HCT116 (cell line): ENCODE data around the gene ZP1. TPM values are rescaled to one million over a fixed set of nuclear protein-coding genes. Genes with fewer than 3 reads are reported as not detected.

Experiments used
- ATAC-seq: fragments of 200-7000 bp; cut with Tn5 transposase; 2 replicates; pipeline ENCODE4 v1.9.1; 2020; ENCODE audit warnings: mild to moderate bottlenecking, moderate library complexity
- BruUV-seq: library from RNA; stranded (reverse); fragments of 400-500 nt; replicated peaks from 2 replicates; lab custom pipeline; 2021; lab: Mats Ljungman, UMichigan
- CTCF ChIA-PET: fragments of 300-600 bp; sonication (Branson Sonifier 250); formaldehyde crosslinking; loops from one replicate; lab custom pipeline; 2021; ENCODE audit warnings: antibody characterized with exemption; lab: Charles Lee
- POLR2A ChIA-PET: fragments of 300-600, 350-600 bp; sonication (Branson Sonifier 250); formaldehyde crosslinking; loops from one replicate; lab custom pipeline; 2021; ENCODE audit warnings: antibody characterized with exemption; lab: Charles Lee
- RAD21 ChIA-PET, 2 experiments: fragments of 300-600 bp; sonication (Branson Sonifier 250); formaldehyde crosslinking; loops; one replicate each; lab custom pipeline; 2023; ENCODE audit warnings: low total read pairs in 2 of 2; ENCODE audit not compliant: uncharacterized antibody in 2 of 2, unreplicated experiment in 2 of 2, low non-redundant PET in 1 of 2; lab: Charles Lee
- DNase-seq: peaks from one replicate; pipeline ENCODE4 v3.0.0-alpha.2; 2010; ENCODE audit warnings: low read depth, low spot score
- H2AFZ ChIP-seq: fragments of 200-600 bp; shearing (Covaris generic), sonication (generic); 2 replicates; pipeline ENCODE4 v1.6.1; 2017; ENCODE audit warnings: low read depth, mixed run types, mixed read lengths, antibody characterized with exemption, low read length; ENCODE audit not compliant: poor library complexity, severe bottlenecking
- H3K27ac ChIP-seq: 2 replicates; pipeline ENCODE4 v1.5.1; 2012; ENCODE audit warnings: low read depth, low read length
- H3K27me3 ChIP-seq: fragments of 200-600 bp; sonication (generic); 2 replicates; pipeline ENCODE4 v1.6.1; 2016; ENCODE audit warnings: mixed run types, low read length, mixed read lengths; ENCODE audit not compliant: insufficient read depth
- H3K36me3 ChIP-seq, 2 experiments: fragments of 200-500 bp in 1 of 2; fragments of 200-600 bp in 1 of 2; sonication (Bioruptor generic) in 1 of 2; sonication (generic) in 1 of 2; 2 replicates each; pipeline versions ENCODE4 v1.5.1 to v1.6.1; 2014 to 2016; ENCODE audit warnings: low read length in 2 of 2, inconsistent platforms in 1 of 2, mixed read lengths in 1 of 2, mixed run types in 1 of 2; ENCODE audit not compliant: insufficient read depth in 2 of 2, control insufficient read depth in 1 of 2
- H3K4me1 ChIP-seq, 2 experiments: fragments of 200-600 bp in 1 of 2; sonication (generic) in 1 of 2; 2 replicates each; pipeline versions ENCODE4 v1.5.1 to v1.6.1; 2012 to 2017; ENCODE audit warnings: low read length in 2 of 2, inconsistent platforms in 1 of 2, mild to moderate bottlenecking in 1 of 2, mixed read lengths in 1 of 2, mixed run types in 1 of 2, moderate library complexity in 1 of 2; ENCODE audit not compliant: insufficient read depth in 2 of 2, control insufficient read depth in 1 of 2
- H3K4me2 ChIP-seq: fragments of 200-600 bp; sonication (generic); 2 replicates; pipeline ENCODE4 v1.6.1; 2017; ENCODE audit warnings: mixed run types, low read length, mixed read lengths
- H3K4me3 ChIP-seq, 2 experiments: fragments of 200-600 bp in 1 of 2; sonication (generic) in 1 of 2; replicated peaks in 1 of 2; 2 replicates each; pipeline ENCODE4 v1.5.1; 2011 to 2016; ENCODE audit warnings: low read length in 2 of 2, control low read depth in 1 of 2, low read depth in 1 of 2, mild to moderate bottlenecking in 1 of 2, mixed read lengths in 1 of 2, mixed run types in 1 of 2
- H3K79me2 ChIP-seq: fragments of 200-600 bp; sonication (generic); 2 replicates; pipeline ENCODE4 v1.6.1; 2017; ENCODE audit warnings: mild to moderate bottlenecking, mixed run types, low read length, moderate library complexity, mixed read lengths; ENCODE audit not compliant: insufficient read depth
- H3K9ac ChIP-seq: fragments of 200-600 bp; sonication (generic); 2 replicates; pipeline ENCODE4 v1.6.1; 2016; ENCODE audit warnings: low read length, mixed read lengths
- H3K9me2 ChIP-seq: fragments of 200-600 bp; sonication (generic), shearing (Covaris generic); 2 replicates; pipeline ENCODE4 v1.6.1; 2017; ENCODE audit warnings: mixed run types, mild to moderate bottlenecking, moderate library complexity; ENCODE audit not compliant: insufficient read depth
- H3K9me3 ChIP-seq, 2 experiments: fragments of 200-500 bp in 1 of 2; fragments of 200-600 bp in 1 of 2; sonication (Bioruptor generic) in 1 of 2; sonication (generic) in 1 of 2; 2 replicates each; pipeline ENCODE4 v1.6.1; 2014 to 2017; ENCODE audit warnings: low read length in 2 of 2, mixed read lengths in 2 of 2, inconsistent platforms in 1 of 2, low read depth in 1 of 2, mild to moderate bottlenecking in 1 of 2, mixed run types in 1 of 2, moderate library complexity in 1 of 2; ENCODE audit not compliant: control insufficient read depth in 1 of 2, insufficient read depth in 1 of 2
- H4K20me1 ChIP-seq: fragments of 200-600 bp; sonication (generic), shearing (Covaris generic); 2 replicates; pipeline ENCODE4 v1.6.1; 2017; ENCODE audit warnings: mixed run types, mild to moderate bottlenecking, moderate library complexity; ENCODE audit not compliant: insufficient read depth
- ATF3 ChIP-seq: IDR thresholded peaks from 2 replicates; pipeline ENCODE4 v1.6.1; 2012
- CBX3 ChIP-seq: IDR thresholded peaks from 2 replicates; pipeline ENCODE4 v1.6.1; 2012; ENCODE audit warnings: low read depth
- CEBPB ChIP-seq: IDR thresholded peaks from 2 replicates; pipeline ENCODE4 v1.6.1; 2012; ENCODE audit warnings: low read depth
- EGR1 ChIP-seq: IDR thresholded peaks from 2 replicates; pipeline ENCODE4 v1.6.1; 2012; ENCODE audit warnings: low read depth
- ELF1 ChIP-seq: IDR thresholded peaks from 2 replicates; pipeline ENCODE4 v1.6.1; 2012; ENCODE audit warnings: low read depth, borderline replicate concordance
- EZH2 ChIP-seq: fragments of 200-600 bp; sonication (generic); IDR thresholded peaks from 2 replicates; pipeline ENCODE4 v1.6.1; 2017; ENCODE audit warnings: antibody characterized with exemption, mixed run types
- EZH2phosphoT487 ChIP-seq: fragments of 200-600 bp; IDR thresholded peaks from 2 replicates; pipeline ENCODE4 v1.6.1; 2018; ENCODE audit warnings: antibody characterized with exemption, borderline replicate concordance
- JUND ChIP-seq: IDR thresholded peaks from 2 replicates; pipeline ENCODE4 v1.6.1; 2012
- POLR2A ChIP-seq: IDR thresholded peaks from 2 replicates; pipeline ENCODE4 v1.7.0; 2011; ENCODE audit warnings: borderline replicate concordance; ENCODE audit not compliant: insufficient read depth, insufficient read length; ENCODE audit errors: extremely low read depth
- POLR2AphosphoS5 ChIP-seq: IDR thresholded peaks from 2 replicates; pipeline ENCODE4 v1.6.1; 2011; ENCODE audit warnings: mild to moderate bottlenecking, low read depth, low read length, moderate library complexity
- RAD21 ChIP-seq: IDR thresholded peaks from 2 replicates; pipeline ENCODE4 v1.6.1; 2012; ENCODE audit warnings: low read depth, mild to moderate bottlenecking
- SP1 ChIP-seq: IDR thresholded peaks from 2 replicates; pipeline ENCODE4 v1.6.1; 2012; ENCODE audit warnings: low read depth
- SRF ChIP-seq: IDR thresholded peaks from 2 replicates; pipeline ENCODE4 v1.6.1; 2012; ENCODE audit warnings: low read depth
- YY1 ChIP-seq: IDR thresholded peaks from 2 replicates; pipeline ENCODE4 v1.6.1; 2011; ENCODE audit warnings: low read length, low read depth, moderate library complexity, mild to moderate bottlenecking; ENCODE audit not compliant: insufficient replicate concordance; ENCODE audit errors: extremely low read depth
- ZFX ChIP-seq: fragments of 450-650 bp; IDR thresholded peaks from 2 replicates; pipeline ENCODE4 v1.6.1; 2017
- intact Hi-C: fragments of 100-400 bp; cut with micrococcal nuclease; formaldehyde crosslinking; loops from 2 replicates; pipeline ENCODE4 v1.10.0; 2022
- total RNA-seq: library from RNA; stranded (reverse); gene quantifications from one replicate; pipeline ENCODE4 v1.2.1, GENCODE V29; 2021; ENCODE audit not compliant: unreplicated experiment
- TF ChIP-seq, protein P1 (sequence below): IDR thresholded peaks from 2 replicates; pipeline ENCODE4 v1.6.1; 2012
- TF ChIP-seq, protein P2 (sequence below): IDR thresholded peaks from 2 replicates; pipeline ENCODE4 v1.6.1; 2012; ENCODE audit warnings: low read depth
- TF ChIP-seq, protein P3 (sequence below): IDR thresholded peaks from 2 replicates; pipeline ENCODE4 v1.6.1; 2011; ENCODE audit warnings: mild to moderate bottlenecking, low read length, moderate library complexity; ENCODE audit not compliant: insufficient replicate concordance; ENCODE audit errors: extremely low read depth

The ZP1 gene
- total RNA-seq, 1 experiment from 2014 or later: not detected

DNA sequence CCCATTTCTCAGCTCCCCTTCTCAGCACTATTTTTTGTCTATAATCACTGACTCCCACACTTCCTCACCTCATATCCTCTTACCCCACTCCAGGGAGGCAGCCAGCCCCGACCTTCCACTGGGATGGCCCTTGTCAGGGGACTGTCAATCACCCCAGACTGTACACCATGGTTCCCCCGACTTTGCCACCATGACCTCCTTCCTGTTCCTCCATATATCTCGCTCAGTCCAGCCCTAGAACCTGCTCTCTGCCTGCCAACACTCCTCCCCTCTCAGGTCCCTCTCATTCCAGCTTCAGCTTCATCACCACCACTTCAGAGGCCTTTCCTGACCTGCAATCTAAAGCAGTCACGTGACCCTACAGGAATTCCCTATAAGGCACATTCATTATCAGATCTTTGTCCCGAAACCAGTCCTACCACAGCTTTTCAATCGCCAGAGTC, 22.5 kb downstream of the ZP1 start:
- ATAC-seq (no peak), DNase-seq (no peak)
- Histone ChIP-seq H3K27me3 (no peaks in the 10 kb centered on the region), H3K4me1 (no peaks in the 10 kb centered on the region), H3K4me3 (no peak overlapping the region), H3K9me2 (no peaks in the 10 kb centered on the region), H3K9ac (no peak overlapping the region), H3K9me3 (no peaks in the 10 kb centered on the region), H3K36me3 (peaks cover 11 to 12% of the 10 kb centered on the region in 2 experiments; a peak in 3 of 4 replicates), H4K20me1 (no peaks in the 10 kb centered on the region), H2AFZ (no peak overlapping the region), H3K4me2 (no peak overlapping the region), H3K79me2 (no peaks in the 10 kb centered on the region), H3K27ac (no peak overlapping the region)
- ChIA-PET RAD21 (no interaction called here), POLR2A (no interaction called here), CTCF (interaction anchor here (0.8 to 1.9 kb wide), 2 partner anchors 9 to 58 kb away, joined by 3 to 10 read pairs; no protein-coding TSS in a partner anchor)
- intact Hi-C loops: loop anchor here (5.0 kb wide), 1 partner anchor 188 kb away; no protein-coding TSS in a partner anchor
- TF ChIP-seq EZH2phosphoT487 (no peak), EZH2 (no peak), CBX3 (no peak), POLR2A (no peak), EGR1 (no peak), CEBPB (no peak), ATF3 (no peak), ELF1 (no peak), SP1 (no peak), SRF (no peak), POLR2AphosphoS5 (no peak), ZFX (no peak), RAD21 (no peak), JUND (no peak), YY1 (no peak)
- TF ChIP-seq, protein P1, sequence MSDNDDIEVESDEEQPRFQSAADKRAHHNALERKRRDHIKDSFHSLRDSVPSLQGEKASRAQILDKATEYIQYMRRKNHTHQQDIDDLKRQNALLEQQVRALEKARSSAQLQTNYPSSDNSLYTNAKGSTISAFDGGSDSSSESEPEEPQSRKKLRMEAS: no peak
- TF ChIP-seq, protein P2, sequence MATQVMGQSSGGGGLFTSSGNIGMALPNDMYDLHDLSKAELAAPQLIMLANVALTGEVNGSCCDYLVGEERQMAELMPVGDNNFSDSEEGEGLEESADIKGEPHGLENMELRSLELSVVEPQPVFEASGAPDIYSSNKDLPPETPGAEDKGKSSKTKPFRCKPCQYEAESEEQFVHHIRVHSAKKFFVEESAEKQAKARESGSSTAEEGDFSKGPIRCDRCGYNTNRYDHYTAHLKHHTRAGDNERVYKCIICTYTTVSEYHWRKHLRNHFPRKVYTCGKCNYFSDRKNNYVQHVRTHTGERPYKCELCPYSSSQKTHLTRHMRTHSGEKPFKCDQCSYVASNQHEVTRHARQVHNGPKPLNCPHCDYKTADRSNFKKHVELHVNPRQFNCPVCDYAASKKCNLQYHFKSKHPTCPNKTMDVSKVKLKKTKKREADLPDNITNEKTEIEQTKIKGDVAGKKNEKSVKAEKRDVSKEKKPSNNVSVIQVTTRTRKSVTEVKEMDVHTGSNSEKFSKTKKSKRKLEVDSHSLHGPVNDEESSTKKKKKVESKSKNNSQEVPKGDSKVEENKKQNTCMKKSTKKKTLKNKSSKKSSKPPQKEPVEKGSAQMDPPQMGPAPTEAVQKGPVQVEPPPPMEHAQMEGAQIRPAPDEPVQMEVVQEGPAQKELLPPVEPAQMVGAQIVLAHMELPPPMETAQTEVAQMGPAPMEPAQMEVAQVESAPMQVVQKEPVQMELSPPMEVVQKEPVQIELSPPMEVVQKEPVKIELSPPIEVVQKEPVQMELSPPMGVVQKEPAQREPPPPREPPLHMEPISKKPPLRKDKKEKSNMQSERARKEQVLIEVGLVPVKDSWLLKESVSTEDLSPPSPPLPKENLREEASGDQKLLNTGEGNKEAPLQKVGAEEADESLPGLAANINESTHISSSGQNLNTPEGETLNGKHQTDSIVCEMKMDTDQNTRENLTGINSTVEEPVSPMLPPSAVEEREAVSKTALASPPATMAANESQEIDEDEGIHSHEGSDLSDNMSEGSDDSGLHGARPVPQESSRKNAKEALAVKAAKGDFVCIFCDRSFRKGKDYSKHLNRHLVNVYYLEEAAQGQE: no peak
- TF ChIP-seq, protein P3, sequence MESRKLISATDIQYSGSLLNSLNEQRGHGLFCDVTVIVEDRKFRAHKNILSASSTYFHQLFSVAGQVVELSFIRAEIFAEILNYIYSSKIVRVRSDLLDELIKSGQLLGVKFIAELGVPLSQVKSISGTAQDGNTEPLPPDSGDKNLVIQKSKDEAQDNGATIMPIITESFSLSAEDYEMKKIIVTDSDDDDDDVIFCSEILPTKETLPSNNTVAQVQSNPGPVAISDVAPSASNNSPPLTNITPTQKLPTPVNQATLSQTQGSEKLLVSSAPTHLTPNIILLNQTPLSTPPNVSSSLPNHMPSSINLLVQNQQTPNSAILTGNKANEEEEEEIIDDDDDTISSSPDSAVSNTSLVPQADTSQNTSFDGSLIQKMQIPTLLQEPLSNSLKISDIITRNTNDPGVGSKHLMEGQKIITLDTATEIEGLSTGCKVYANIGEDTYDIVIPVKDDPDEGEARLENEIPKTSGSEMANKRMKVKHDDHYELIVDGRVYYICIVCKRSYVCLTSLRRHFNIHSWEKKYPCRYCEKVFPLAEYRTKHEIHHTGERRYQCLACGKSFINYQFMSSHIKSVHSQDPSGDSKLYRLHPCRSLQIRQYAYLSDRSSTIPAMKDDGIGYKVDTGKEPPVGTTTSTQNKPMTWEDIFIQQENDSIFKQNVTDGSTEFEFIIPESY: no peak
- no TSS peak for BruUV-seq
